CD4-positive, alpha-beta T cell treated with Interleukin-21 for 1 hour (primary cell): ENCODE measurements around the gene MRPS18A.

Experiments
- DNase-seq: peaks from one replicate; pipeline ENCODE4 v3.0.0-alpha.2; 2020

MRPS18A gene

GRCh38 chr6:43687437-43688347 is at the start of gene MRPS18A:
TSS of gene MRPS18A (minus strand) at chr6:43687791. CDS start at chr6:43687779, 12 bp downstream.
- peak; percentile 80 for DNase-seq

- no peak for DNase-seq
These were observed 49.3 kb upstream of the MRPS18A start for GRCh38 chr6:43736844-43737243.

- no peak for DNase-seq
These were observed 48.7 kb upstream of the MRPS18A start for GRCh38 chr6:43736211-43736786.

DNA sequence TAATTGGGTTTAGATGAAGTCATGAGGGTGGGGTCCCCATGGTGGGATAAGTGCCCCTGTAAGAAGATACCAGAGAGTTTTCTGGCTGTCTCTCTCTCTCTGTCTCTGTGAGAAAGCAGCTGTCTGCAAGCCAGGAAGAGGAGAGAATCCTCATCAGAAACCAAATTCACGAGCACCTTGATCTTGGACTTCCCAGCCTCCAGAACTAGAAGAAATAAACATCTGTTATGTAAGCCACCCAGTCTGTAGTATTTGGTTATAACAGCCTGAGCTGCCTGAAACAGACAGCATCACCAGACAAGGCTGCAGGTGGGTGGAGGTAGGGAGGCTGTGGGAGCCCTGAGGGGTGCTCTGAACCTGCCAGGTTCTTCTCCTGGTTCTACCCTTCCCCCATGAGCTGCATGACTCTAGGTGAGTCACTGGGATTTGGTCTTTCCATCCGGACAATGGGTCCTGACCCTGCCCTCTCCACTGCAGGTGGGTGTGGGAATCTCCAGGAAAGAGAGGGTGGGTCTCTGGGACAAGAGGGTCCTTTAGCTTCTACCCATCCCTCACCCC is 48.1 kb upstream of the MRPS18A start:
- DNase-seq, result no peak

GRCh38 chr6:43734294-43734665 is 46.7 kb upstream of the MRPS18A start:
- DNase-seq, result no peak

- DNase-seq, result peak; percentile 51
These were observed 46.1 kb upstream of the MRPS18A start for GRCh38 chr6:43733471-43734293.

GRCh38 chr6:43730634-43731033 is 43.0 kb upstream of the MRPS18A start:
- DNase-seq, result no peak

DNA sequence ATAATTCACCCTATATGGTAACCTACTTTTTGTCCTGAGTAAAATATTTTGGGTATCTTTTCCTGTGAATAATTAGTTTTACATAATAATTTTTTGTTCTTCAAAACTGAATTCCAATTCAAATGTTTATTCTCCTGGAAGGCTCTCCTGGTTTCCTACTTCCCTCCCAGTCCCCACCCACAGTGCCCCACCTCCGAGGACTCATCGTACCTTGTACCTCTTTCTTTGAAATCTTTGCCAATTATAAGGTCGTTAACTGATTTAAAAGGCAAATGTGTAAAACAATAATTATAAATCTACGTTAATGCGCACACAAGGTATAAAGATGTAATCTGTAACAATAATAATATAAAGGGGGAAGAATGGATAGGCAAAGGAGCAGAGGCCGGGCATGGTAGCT is 41.9 kb upstream of the MRPS18A start:
- DNase-seq, result no peak

GRCh38 chr6:43728586-43728985 is 41.0 kb upstream of the MRPS18A start:
- DNase-seq, result no peak

DNA sequence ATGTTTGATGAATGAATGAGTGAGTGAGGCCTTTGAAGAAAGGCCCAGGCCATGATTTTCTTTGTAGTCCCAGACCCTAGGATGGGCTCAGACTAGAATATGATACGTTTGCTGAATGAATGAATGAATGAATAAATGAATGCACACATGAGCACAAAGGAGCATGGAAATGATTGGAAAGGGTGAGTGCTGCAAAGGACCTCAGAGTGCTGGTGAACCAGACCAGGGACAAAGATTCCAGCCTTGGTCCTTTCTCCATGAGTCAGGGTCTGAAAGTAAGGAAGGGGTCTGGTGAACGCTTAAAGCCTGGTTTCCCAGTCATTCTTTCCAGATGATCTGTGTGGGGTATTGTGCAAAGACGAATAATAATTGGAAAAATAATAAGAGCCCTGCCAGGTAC is 40.0 kb upstream of the MRPS18A start:
- no peak for DNase-seq

DNA sequence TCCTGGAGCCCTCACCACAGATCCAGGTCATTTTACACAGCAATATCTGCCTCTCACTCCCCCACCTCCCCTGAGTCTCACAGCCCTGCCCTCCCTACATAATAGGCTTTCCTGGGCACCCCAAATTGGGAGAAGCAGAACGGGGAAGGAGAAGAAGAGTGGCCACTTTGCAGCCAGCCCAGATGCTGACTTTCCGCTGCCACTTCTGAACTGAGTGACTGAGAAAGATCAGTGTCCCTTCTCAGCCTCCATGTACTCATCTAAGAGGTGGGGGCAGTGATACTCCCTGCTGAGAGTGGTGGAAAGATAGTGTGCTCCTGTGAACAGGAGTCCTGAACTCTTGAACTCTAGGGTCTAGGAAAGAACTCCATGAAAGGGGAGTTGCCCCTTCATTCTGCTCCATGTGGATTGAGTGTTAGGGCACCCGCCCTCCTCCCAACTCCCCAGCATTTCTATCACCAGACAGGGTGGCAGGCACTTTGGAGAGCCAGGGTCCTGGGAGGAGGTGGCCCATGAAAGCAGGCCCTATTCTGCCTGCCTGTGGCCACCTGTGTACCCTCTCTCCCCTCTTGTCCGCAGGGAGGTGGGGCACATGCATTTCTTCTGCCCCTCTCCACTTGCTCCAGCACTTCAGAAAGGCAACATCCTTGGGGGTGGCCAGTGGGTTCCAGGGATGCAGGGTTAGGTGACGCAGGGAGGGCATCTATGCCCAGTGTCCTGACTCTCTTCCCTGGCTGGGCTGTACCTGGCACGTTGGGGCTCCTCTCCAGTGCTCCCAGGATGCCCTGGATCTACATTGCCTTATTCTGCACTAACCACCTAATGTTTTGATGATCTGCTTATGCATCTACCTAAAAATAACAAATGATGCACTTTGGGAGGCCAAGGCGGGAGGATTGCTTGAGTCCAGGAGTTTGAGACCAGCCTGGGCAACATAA is 38.3 kb upstream of the MRPS18A start:
- DNase-seq, result no peak

- peak; percentile 72 for DNase-seq
These were observed 37.5 kb upstream of the MRPS18A start for GRCh38 chr6:43724914-43725642.

DNA sequence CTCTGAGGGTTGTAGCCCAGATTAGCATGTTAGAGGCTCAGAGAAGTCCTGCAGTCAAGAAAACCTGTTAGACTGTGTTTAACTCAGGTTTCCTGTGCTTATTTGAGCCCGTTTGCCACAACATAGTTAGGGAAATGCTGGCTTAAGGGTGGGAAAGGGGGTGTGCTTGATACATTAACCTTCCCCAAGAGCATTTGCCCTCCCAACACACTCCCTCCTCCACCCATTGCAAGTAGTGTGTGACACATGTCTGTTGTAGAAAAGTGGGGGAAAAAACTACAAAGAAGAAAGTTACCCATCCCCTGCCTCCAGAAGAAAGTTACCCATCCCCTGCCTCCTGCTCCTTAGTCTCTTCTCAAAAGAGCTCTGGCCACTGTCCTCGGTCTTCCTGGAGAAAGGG is 36.8 kb upstream of the MRPS18A start:
- no peak for DNase-seq

- DNase-seq, result peak; percentile 68
These were observed 36.2 kb upstream of the MRPS18A start for GRCh38 chr6:43723737-43724295.

- no peak for DNase-seq
These were observed 35.4 kb upstream of the MRPS18A start for GRCh38 chr6:43722920-43723545.

DNA sequence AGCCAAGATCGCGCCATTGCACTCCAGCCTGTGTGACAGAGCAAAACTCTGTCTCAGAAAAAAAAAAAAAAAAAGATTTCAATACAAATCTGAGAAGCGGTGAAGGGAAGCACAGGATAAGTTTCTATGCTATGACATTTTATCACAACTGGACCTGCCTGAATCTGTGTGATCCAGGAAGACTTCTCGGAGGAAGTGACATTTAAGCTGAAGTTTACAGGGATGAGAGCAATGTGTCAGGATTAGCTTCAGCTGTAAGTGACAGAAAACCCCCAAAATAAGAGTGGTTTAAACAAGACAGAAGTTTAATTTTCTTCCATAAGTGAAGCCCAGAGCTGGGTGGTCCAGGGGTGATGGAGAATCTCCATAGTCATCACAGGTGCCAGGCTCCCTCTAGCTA is 33.4 kb upstream of the MRPS18A start:
- no peak for DNase-seq

GRCh38 chr6:43719511-43719910 is 31.9 kb upstream of the MRPS18A start:
- DNase-seq, result no peak

DNA sequence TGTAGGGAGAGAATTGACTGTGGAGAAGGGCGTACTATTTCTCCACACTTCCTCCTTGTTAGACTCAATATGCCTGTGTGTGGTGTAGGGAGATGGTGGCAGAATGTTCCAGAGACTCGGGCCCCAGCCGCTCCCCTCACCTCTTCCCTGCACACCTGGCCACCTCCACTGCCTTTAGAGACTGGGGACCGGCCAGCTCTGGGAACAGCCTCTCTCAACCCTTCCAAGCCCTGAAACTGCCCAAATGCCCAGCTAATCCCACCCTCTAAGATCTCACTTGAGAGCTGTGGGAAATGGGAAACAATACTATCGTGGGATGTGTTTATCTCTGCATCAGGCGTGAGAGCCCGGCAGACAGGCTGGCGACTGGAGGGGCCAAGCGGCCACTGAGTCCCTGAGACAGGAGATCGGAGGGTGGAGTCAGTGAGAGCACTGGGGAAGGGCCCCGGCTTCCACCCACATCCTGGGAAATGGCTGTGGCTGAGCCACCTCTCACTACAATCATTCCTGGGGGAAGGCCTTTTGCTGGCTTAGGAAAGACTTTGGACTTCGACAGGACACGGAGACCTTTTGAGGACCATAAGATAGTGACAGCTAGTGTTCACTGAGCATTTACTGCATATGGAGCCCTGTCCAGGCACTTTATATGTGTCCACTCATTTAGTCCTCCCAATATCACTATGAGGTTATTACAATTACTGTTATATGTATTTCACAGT is 31.0 kb upstream of the MRPS18A start:
- no peak for DNase-seq

GRCh38 chr6:43717822-43718221 is 30.2 kb upstream of the MRPS18A start:
- no peak for DNase-seq

DNA sequence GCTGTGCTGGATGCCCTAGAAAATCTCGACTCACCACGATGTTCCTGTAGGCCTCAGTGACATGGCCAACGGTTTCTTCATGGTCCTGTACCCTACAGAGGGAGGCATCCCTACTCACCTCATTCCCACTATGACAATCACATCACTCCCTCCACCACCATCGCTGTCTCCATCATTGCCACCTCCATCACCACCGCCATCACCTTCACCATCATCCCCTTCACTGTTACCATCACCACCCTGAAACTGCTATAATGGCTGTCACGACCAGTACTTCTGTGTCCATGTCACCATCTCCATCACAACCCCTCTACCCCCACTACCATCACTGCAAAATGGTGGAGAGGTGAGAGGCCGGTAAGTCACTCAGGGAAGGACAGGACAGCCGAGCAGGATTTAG is 29.8 kb upstream of the MRPS18A start:
- no peak for DNase-seq
